AG09309 (cell line): ENCODE data around the gene CNNM2.

Experiments
- DNase-seq: peaks from one replicate; pipeline ENCODE4 v3.0.0-alpha.2; 2010; ENCODE audit warnings: low read depth
- H3K4me3 ChIP-seq: 2 replicates; pipeline ENCODE4 v1.5.1; 2011; ENCODE audit warnings: mild to moderate bottlenecking, low read depth, low read length, moderate library complexity; ENCODE audit not compliant: control insufficient read depth
- TF ChIP-seq, protein P1 (sequence below): IDR thresholded peaks from 2 replicates; pipeline ENCODE4 v1.5.1; 2011; ENCODE audit warnings: mild to moderate bottlenecking, low read depth, low read length, inconsistent platforms; ENCODE audit not compliant: insufficient read depth, control insufficient read depth; ENCODE audit errors: missing control alignments

The CNNM2 gene

DNA sequence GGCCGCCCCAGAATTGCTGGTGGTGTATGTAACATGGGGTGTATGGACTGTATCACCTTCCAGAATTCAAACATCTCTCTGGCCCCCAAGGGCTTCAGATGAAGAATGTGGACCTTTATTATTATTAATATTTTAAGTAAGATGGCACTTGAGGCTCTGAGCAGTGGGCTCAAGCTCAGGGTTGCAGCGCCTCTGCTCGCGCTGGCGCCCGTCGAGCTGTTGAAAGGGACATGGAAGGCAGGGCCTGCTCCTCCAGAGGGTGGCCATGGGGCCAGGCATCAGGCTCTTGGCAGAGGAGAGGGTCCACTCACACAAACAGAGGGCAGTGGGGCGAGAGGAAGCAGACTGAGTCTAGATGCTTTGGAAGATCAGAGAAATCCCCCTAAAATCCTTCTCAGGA is 154.8 kb downstream of the CNNM2 start:
- no peak overlapping the region for H3K4me3 ChIP-seq
- TF ChIP-seq, protein P1, sequence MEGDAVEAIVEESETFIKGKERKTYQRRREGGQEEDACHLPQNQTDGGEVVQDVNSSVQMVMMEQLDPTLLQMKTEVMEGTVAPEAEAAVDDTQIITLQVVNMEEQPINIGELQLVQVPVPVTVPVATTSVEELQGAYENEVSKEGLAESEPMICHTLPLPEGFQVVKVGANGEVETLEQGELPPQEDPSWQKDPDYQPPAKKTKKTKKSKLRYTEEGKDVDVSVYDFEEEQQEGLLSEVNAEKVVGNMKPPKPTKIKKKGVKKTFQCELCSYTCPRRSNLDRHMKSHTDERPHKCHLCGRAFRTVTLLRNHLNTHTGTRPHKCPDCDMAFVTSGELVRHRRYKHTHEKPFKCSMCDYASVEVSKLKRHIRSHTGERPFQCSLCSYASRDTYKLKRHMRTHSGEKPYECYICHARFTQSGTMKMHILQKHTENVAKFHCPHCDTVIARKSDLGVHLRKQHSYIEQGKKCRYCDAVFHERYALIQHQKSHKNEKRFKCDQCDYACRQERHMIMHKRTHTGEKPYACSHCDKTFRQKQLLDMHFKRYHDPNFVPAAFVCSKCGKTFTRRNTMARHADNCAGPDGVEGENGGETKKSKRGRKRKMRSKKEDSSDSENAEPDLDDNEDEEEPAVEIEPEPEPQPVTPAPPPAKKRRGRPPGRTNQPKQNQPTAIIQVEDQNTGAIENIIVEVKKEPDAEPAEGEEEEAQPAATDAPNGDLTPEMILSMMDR: no peak
- DNase-seq: no peak

- DNase-seq: no peak
- TF ChIP-seq, protein P1: no peak
- no peak overlapping the region for H3K4me3 ChIP-seq
Observed at GRCh38 chr10:103077020-103077419, 158.9 kb downstream of the CNNM2 start.

GRCh38 chr10:103077491-103078308 is 159.6 kb downstream of the CNNM2 start:
- DNase-seq: no peak
- no peak overlapping the region for H3K4me3 ChIP-seq
- TF ChIP-seq, protein P1: no peak

DNA sequence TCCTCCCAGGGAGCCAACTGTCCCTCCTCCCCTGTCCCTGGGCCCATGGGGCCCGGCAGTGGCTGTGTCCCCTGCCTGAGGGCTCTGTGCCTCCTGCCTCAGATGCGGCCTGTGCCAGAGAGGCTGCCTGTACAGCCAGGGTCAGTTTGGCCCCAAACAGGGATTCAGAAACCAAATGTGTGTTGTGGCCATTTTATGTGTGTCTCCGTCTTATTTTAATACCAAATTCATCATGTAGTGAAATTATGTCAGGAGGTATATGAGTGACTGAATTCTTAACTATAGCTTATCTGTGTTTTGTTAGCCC is 160.2 kb downstream of the CNNM2 start:
- TF ChIP-seq, protein P1: no peak
- no peak overlapping the region for H3K4me3 ChIP-seq
- no peak for DNase-seq

- H3K4me3 ChIP-seq: no peak overlapping the region
- TF ChIP-seq, protein P1: no peak
- DNase-seq: no peak
Observed at GRCh38 chr10:103078676-103079075, 160.6 kb downstream of the CNNM2 start.

GRCh38 chr10:103079100-103079499 is 161.0 kb downstream of the CNNM2 start:
- TF ChIP-seq, protein P1: no peak

More at GRCh38 chr10:103079100-103079499, 161.0 kb downstream of the CNNM2 start:
- no peak overlapping the region for H3K4me3 ChIP-seq
- DNase-seq: no peak
